Right lobe of liver (tissue), 6 donors: ENCODE measurements around the gene MATK. TPM values are rescaled to one million over a fixed set of nuclear protein-coding genes. Genes with fewer than 3 reads are reported as not detected.
"Not testable (repeated sequence)": the region's sequence is repeated elsewhere in the genome, so short reads cannot be mapped to it uniquely, and the experiment has no call there.

Experiments used
- ATAC-seq, 4 donors: fragments of 200-7000 bp; cut with Tn5 transposase; one replicate each; pipeline ENCODE4 v1.9.1; 2020; ENCODE audit warnings: mild to moderate bottlenecking in 4 of 4, moderate library complexity in 4 of 4
- DNase-seq, 3 donors: peaks; one replicate each; pipeline ENCODE4 v3.0.0-alpha.2; 2020
- H3K27ac ChIP-seq, 3 donors: fragments of 200-600 bp; one replicate each; pipeline ENCODE4 v1.8.0; 2022
- H3K27me3 ChIP-seq, 2 donors: fragments of 200-600 bp; one replicate each; pipeline ENCODE4 v1.8.0; 2022
- H3K36me3 ChIP-seq, 4 donors: fragments of 200-600 bp; sonication (generic) in 1 of 4; one replicate each; pipeline versions ENCODE4 v1.5.1 to v1.8.0; 2017 to 2022; ENCODE audit warnings: control low read depth in 1 of 4
- H3K4me1 ChIP-seq, 4 donors: fragments of 200-600 bp; sonication (generic) in 1 of 4; one replicate each; pipeline versions ENCODE4 v1.5.1 to v1.8.0; 2017 to 2022; ENCODE audit warnings: control low read depth in 1 of 4
- H3K4me3 ChIP-seq, 3 donors: fragments of 200-600 bp; one replicate each; pipeline ENCODE4 v1.8.0; 2022
- H3K9me3 ChIP-seq, 4 donors: fragments of 200-600 bp; sonication (generic) in 1 of 4; one replicate each; pipeline versions ENCODE4 v1.5.1 to v1.8.0; 2017 to 2022; ENCODE audit warnings: control low read depth in 1 of 4
- POLR2A ChIP-seq: fragments of 450-650 bp; IDR thresholded peaks from one replicate; pipeline ENCODE4 v1.6.1; 2017; ENCODE audit warnings: antibody characterized with exemption, mild to moderate bottlenecking
- WGBS: methylation state at CpG from one replicate; pipeline ENCODE4 v1.1.6; 2018; ENCODE audit warnings: low coverage, low lambda C conversion rate; ENCODE audit not compliant: insufficient coverage; ENCODE audit errors: missing lambda C conversion rate; 5-methylcytosine and 5-hydroxymethylcytosine counted together
- intact Hi-C, 2 donors: fragments of 100-400 bp; cut with DNase I; formaldehyde crosslinking; loops; one replicate each; pipeline versions ENCODE4 v1.11.2 to v1.14.1; 2022
- total RNA-seq, 6 experiments: library from RNA; depleted of rRNA in 2 of 6; stranded (reverse); fragments of >200 nt in 2 of 6; fragmentation: NEBNext Ultra II Directional in 3 of 6; extraction: Animal tissue kit (Norgen Biotek cat#: 25700) in 3 of 6; gene quantifications; one replicate each; pipeline versions ENCODE4 v1.1.0 to v1.2.4, GENCODE V29; 2016 to 2023
- TF ChIP-seq, protein P1 (sequence below), 4 donors: fragments of 200-600 bp in 3 of 4; fragments of 450-650 bp in 1 of 4; IDR thresholded peaks; one replicate each; pipeline versions ENCODE4 v1.5.1 to v1.8.0; 2016 to 2022; ENCODE audit warnings: antibody characterized with exemption in 4 of 4, mild to moderate bottlenecking in 2 of 4
- donor health status: DM: no; HTN: yes; CAD: no.
- donor health status: DM: no; HTN: no; CAD: no.
- donor health status: DM: no; HTN: no; CAD: no.
- donor health status: DM: no; HTN: yes; CAD: no.
- donor health status: DM: no; HTN: yes; CAD: no.

MATK gene
- total RNA-seq, 6 experiments from 2014 or later, result 0.49 to 2.5 (median 0.90) TPM

DNA sequence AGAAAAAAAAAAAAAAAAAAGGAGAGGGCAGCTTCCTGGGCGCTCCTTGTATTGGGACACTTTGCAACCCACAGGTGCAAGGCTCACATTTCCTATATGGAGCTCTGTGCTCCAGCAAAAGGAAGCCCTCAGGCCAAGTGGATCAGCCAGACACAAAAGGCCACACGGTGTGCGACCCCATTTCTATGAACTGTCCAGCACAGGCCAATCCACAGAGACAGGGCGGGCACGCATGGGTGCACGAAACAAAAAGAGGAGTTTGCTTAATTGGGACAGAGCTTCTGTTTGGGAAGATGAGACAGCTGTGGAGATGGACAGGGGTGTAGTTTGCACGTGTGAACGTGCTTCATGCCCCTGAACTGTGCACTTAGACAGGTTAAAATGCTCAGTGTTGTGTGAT, 31.6 kb upstream of the MATK start:
- WGBS, result 58% methylated on average over 6 of the region's 8 CpGs
- Histone ChIP-seq H3K36me3 (no peaks in the 10 kb centered on the region), H3K27ac (no peak overlapping the region), H3K27me3 (no peaks in the 10 kb centered on the region), H3K4me1 (no peaks in the 10 kb centered on the region), H3K9me3 (no peaks in the 10 kb centered on the region), H3K4me3 (no peak overlapping the region)
- ATAC-seq, result no peak
- intact Hi-C loops, result no loop called here
- no peak for DNase-seq
- TF ChIP-seq, protein P1, sequence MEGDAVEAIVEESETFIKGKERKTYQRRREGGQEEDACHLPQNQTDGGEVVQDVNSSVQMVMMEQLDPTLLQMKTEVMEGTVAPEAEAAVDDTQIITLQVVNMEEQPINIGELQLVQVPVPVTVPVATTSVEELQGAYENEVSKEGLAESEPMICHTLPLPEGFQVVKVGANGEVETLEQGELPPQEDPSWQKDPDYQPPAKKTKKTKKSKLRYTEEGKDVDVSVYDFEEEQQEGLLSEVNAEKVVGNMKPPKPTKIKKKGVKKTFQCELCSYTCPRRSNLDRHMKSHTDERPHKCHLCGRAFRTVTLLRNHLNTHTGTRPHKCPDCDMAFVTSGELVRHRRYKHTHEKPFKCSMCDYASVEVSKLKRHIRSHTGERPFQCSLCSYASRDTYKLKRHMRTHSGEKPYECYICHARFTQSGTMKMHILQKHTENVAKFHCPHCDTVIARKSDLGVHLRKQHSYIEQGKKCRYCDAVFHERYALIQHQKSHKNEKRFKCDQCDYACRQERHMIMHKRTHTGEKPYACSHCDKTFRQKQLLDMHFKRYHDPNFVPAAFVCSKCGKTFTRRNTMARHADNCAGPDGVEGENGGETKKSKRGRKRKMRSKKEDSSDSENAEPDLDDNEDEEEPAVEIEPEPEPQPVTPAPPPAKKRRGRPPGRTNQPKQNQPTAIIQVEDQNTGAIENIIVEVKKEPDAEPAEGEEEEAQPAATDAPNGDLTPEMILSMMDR (IDR thresholded peaks at IDR 0.05), result no peak
- TF ChIP-seq POLR2A, result no peak

DNA sequence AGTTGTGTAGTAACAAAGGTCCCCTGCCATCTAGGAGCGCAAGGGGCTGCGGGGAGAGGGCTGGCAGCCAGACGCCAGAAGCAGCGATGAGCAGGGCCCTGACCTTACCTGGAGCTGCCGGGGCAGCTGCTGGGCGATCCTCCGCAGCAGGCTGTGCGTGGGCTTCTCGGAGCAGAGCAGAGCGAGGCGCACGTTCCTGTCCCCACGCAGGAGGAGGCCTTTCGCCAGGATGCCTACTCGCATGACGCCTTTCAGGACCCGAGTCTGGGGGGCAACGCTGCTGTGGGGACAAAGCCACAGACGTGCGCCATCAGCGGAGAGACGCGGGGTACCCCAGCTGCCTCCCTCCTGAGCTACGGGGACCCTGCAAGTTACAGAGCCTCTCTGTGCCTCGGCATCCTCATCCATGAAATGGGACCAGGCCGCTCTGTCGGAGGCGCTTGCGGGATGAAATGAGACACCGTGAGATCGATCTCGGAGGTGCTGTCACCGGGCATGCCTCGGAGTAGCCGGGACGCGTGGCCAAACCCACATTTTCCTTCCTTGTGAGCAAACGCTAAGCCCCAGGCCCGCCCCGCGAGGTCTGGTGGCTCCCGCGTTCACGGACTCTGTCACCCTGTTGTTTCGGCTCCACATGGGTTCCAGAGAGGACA, 30.5 kb upstream of the MATK start:
- whole genome bisulfite sequencing, result 89% methylated on average over 14 of the region's 45 CpGs
- no peaks in the 10 kb centered on the region for H3K4me1 ChIP-seq
- intact Hi-C loops, result no loop called here
- H3K27ac ChIP-seq, result no peak overlapping the region
- TF ChIP-seq, protein P1 (IDR thresholded peaks at IDR 0.05), result no peak
- TF ChIP-seq POLR2A, result no peak
- H3K9me3 ChIP-seq, result no peaks in the 10 kb centered on the region
- H3K27me3 ChIP-seq, result no peaks in the 10 kb centered on the region
- H3K36me3 ChIP-seq, result no peaks in the 10 kb centered on the region
- ATAC-seq, result no peak
- H3K4me3 ChIP-seq, result no peak overlapping the region
- DNase-seq, result no peak

DNA sequence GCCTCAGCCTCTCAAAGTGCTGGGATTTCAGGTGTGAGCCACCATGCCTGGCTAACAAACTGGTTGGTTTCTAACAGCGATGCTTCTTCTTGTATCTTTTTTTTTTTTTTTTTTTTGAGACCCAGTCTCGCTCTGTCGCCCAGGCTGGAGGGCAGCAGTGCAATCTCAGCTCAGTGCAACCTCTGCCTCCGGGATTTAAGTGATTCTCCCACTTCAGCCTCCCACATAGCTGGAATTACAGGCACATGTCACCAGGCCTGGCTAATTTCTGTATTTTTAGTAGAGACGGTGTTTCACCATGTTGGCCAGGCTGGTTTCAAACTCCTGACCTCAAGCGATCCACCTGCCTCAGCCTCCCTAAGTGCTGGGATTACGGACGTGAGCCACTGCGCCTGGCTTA, 30.0 kb upstream of the MATK start:
- H3K4me1 ChIP-seq, H3K27me3 ChIP-seq, H3K36me3 ChIP-seq, H3K4me3 ChIP-seq, H3K27ac ChIP-seq, intact Hi-C loops, H3K9me3 ChIP-seq, ATAC-seq, DNase-seq: not testable (repeated sequence)
- WGBS, result 97% methylated on average over 5 of the region's 9 CpGs

DNA sequence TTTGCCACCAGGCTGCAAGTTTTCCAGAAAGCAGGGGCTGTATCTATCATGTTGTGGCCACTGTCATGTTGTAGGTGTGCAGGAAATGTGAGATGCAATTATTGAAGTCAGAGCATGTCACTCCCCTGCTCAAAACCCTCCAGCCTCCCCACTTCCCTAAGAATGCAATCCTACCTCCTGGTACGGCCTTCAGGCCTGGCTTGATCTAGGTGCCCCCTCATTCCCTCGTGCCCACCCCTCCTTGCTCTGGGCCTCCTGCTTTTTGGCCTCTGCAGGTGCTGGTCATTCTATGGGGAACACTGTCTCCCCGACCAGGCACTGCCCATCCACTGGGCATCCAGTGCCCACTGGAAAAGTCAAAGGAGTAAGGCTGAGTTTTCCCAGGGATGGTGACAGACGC, 28.5 kb upstream of the MATK start:
- Histone ChIP-seq H3K36me3 (no peaks in the 10 kb centered on the region), H3K9me3 (no peaks in the 10 kb centered on the region), H3K27me3 (no peaks in the 10 kb centered on the region), H3K27ac (no peak overlapping the region), H3K4me1 (no peaks in the 10 kb centered on the region), H3K4me3 (no peak overlapping the region)
- WGBS, result 70% methylated on average over 2 of the region's 4 CpGs
- ATAC-seq (no peak), DNase-seq (no peak)
- intact Hi-C loops, result no loop called here
- TF ChIP-seq, protein P1 (IDR thresholded peaks at IDR 0.05), result no peak
- TF ChIP-seq POLR2A, result no peak

DNA sequence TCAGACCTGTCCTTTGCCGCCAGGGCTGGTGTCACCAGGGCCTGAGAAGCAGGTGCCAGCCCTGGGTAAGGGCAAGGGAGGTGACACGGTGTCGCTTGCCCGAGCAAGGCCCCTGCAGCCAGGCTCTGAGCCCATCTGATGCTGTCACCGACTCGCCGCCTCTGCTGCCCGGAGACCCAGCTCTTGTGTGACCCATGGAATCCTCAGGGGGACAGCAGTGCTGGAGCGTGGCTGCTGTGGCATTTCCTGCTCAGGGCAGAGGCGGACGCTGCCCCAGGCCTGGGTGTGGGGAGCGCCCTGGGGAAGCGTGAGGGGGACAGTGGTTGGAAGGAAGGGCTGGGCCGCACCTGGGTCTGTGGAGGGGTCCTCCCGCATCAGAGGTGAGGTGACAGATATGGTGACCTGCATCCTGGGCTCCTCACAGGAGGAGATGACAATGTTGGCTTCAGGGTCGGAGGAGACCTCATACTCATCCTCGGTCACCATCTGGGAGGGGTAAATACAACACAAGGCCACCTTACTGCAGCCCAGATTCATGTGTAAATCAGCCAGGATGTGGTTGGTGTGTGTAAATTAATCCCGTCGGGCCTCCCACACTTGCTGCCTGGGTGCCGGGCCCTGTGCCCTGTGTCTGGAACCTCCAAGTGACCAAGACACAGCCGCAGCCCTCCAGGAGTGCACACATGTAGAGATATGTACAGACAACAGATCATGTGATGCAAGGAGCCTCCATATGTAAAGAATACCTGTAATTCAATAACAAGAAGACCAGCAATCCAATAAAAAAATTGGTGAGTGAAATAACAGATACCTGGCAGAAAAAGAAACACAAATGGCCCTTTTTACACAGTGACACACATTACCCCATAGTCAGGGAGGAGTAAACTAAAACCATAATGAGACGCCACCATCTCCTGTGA, 27.6 kb upstream of the MATK start:
- no peaks in the 10 kb centered on the region for H3K27me3 ChIP-seq
- ATAC-seq (peak in 3 of 4 donors; percentile 11 to 35 (median 11)), DNase-seq (no peak)
- no peaks in the 10 kb centered on the region for H3K4me1 ChIP-seq
- H3K27ac ChIP-seq, result peak overlapping the region; percentile 29 to 54 (median 31)
- H3K36me3 ChIP-seq, result no peaks in the 10 kb centered on the region
- H3K9me3 ChIP-seq, result no peaks in the 10 kb centered on the region
- whole genome bisulfite sequencing, result 72% methylated on average over 5 of the region's 22 CpGs
- TF ChIP-seq, protein P1 (IDR thresholded peaks at IDR 0.05), result no peak
- TF ChIP-seq POLR2A, result no peak
- no peak overlapping the region for H3K4me3 ChIP-seq
- intact Hi-C loops, result no loop called here
